ENCODE measurements around the gene TLR5. TPM values are rescaled to one million over a fixed set of nuclear protein-coding genes. Genes with fewer than 3 reads are reported as not detected.

TLR5 gene
- total RNA-seq, 1 donor = 0.36 TPM

GRCh38 chr1:223183268-223183862 is 40.3 kb upstream of the TLR5 start:
- TF ChIP-seq CTCF (IDR thresholded peaks at IDR 0.05; ENCODE audit: insufficient read depth, low read length) = no peak
- DNase-seq (ENCODE audit: low read depth) = no peak

GRCh38 chr1:223180731-223181321 is 37.8 kb upstream of the TLR5 start:
- peak; percentile 75 for DNase-seq (ENCODE audit: low read depth)
- TF ChIP-seq CTCF (IDR thresholded peaks at IDR 0.05; ENCODE audit: insufficient read depth, low read length) = no peak

More at GRCh38 chr1:223183268-223183862, 40.3 kb upstream of the TLR5 start:
- H3K4me3 ChIP-seq (ENCODE audit: low read depth, low read length) = no peak overlapping the region

GRCh38 chr1:223179786-223180185 is 36.7 kb upstream of the TLR5 start:
- DNase-seq (ENCODE audit: low read depth) = no peak
- no peak for TF ChIP-seq CTCF (IDR thresholded peaks at IDR 0.05; ENCODE audit: insufficient read depth, low read length)
- H3K4me3 ChIP-seq (ENCODE audit: low read depth, low read length) = no peak overlapping the region

More at GRCh38 chr1:223180731-223181321, 37.8 kb upstream of the TLR5 start:
- no peak overlapping the region for H3K4me3 ChIP-seq (ENCODE audit: low read depth, low read length)

- H3K4me3 ChIP-seq (ENCODE audit: low read depth, low read length) = no peak overlapping the region
- no peak for TF ChIP-seq CTCF (IDR thresholded peaks at IDR 0.05; ENCODE audit: insufficient read depth, low read length)
- DNase-seq (ENCODE audit: low read depth) = no peak
Measured at GRCh38 chr1:223179280-223179679, 36.2 kb upstream of the TLR5 start.

- H3K4me3 ChIP-seq (ENCODE audit: low read depth, low read length) = no peak overlapping the region
- no peak for TF ChIP-seq CTCF (IDR thresholded peaks at IDR 0.05; ENCODE audit: insufficient read depth, low read length)
- no peak for DNase-seq (ENCODE audit: low read depth)
Measured at GRCh38 chr1:223177681-223178080, 34.6 kb upstream of the TLR5 start.

GRCh38 chr1:223176437-223176836 is 33.4 kb upstream of the TLR5 start:
- no peak for DNase-seq (ENCODE audit: low read depth)
- H3K4me3 ChIP-seq (ENCODE audit: low read depth, low read length) = no peak overlapping the region
- no peak for TF ChIP-seq CTCF (IDR thresholded peaks at IDR 0.05; ENCODE audit: insufficient read depth, low read length)
